ENCODE results near the gene KRTAP21-2.
"Not testable (repeated sequence)": the region's sequence is repeated elsewhere in the genome, so short reads cannot be mapped to it uniquely, and the experiment has no call there.

Gene KRTAP21-2

DNA sequence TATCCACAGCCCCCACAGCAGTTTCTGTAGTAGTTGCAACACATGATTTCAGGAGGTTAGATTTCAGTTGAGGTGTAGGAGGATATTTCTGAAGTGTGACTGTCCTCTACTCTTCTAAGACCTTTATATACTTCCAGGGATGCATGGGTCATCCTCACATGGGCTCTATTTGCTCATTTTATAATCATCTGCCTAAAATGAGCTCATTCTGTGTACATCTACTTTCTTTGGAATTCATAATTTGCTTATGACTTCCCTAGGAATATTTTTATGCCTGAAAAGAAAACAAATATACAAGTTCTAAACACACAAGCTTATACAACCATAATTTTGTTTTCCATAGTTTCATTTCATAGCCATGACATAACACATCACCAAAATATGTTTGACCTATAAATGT lies at the start of gene KRTAP21-2:
Gene KRTAP21-2 (minus strand): TSS at position 101 of the 400 bp plus-strand sequence. CDS start 57 bp downstream, at position 44.
- no peak for DNase-seq

- DNase-seq = peak in 2 of 3 experiments; percentile 10 to 60
These were observed 46.7 kb upstream of the KRTAP21-2 start for GRCh38 chr21:30793581-30794314.

DNA sequence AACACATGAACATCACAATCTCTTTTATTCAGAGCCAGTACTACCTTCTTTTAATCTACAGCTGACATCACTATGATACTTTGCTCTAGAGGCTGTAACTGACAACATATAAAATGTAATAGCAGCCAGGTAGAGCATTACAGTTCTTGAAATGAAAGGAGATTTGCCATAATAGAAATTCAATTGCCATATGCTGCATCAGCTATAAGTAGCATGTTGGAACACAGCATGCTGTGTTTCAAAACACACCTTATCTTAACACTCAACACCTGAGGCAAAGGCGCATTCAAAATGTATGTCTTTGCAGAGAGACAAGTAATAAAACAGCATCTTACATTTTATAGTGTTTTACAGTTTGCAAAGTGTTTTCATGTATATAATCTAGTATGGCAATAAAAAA lies 32.2 kb upstream of the KRTAP21-2 start:
- DNase-seq = no peak

DNA sequence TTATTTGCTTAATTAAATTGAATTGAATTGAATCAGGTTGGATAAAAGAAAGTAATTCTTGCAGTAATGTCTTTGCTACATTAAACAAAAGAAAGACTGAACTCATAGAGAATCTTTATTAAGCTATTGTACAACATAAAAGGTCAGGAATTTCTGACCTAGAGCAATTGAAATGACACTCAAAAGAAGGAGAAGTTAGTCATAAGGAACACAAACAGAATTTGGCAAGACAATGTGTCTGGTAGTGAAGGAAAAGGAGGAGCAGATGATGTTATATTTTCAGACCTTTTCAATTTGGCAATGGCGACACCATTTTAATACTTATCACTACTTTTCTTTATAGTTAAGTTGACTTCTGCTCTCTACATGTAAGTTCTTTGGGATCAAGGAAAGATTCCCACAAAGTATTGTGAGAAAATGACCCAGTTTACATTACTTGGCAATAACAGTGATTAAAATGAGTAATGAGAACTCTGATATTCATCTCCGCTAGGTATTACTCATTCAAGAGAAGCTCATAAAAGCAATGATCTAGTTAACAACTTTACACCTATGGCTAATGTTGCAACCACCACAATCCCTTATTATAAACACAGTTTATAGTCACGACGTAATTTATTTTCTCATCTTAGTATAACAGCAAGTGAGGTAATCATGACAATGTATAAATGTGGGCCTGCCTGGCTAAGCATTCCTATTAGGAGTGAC lies 22.8 kb upstream of the KRTAP21-2 start:
- no peak for DNase-seq

DNA sequence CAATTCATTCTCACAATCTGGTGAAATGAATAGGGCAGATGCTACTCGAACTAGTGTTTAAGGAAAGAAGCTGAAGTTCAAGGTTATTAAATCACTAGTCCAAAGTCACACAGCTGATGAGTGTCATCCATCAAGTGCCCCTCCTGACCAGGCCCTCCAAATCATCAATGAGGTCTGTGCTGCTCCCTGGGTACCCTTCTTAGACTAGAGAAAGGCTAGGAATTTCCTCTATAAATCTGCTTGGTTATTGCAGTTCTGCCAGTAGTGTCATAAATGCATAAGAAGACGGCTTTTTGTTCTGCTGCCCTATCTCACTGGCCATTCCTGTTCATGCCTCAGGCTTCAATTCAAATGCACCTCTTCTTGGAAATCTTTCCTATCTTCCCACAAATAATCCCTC lies 13.7 kb upstream of the KRTAP21-2 start:
- DNase-seq = no peak

DNA sequence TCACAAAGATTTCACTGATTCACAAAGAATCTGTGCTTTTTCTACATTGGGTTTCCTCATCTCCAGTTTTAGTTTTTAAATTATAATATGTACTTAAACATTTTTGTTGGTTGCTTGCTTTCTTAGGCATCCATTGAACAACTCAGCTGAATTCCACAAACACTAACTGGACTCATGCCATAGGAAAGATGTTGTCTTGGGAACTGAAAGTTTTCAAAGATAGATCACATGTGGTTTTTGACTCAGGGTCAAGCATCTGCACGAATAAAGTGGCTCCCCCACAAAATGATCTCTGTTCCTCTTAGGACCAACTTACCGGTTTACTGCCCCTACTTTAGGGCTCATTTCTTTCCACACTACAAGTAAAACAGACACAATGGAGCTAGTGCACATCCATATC lies 11.2 kb upstream of the KRTAP21-2 start:
- no peak for DNase-seq

DNA sequence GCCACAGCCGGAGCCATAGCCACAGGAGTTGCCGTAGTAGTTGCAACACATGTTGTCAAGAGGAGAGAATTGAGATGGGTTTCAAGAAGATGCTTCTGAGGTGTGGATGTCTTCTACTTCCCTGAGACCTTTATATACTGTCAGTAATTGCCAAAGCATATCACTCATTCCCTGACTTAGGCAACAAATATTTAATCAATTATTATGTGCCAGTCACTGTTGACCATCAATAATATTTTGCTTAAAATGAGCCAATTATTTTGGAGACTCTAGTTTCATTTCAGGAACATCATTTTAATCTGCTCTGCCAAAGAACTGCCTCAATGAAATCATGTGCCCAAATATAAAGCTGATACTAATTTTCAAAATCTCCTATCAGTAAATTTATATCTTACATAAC lies 8.3 kb upstream of the KRTAP21-2 start, which contains the start of gene KRTAP21-1:
Gene KRTAP21-1 (minus strand): TSS at position 101 of the 400 bp plus-strand sequence. CDS start 50 bp downstream, at position 51.
- not testable (repeated sequence) for DNase-seq

DNA sequence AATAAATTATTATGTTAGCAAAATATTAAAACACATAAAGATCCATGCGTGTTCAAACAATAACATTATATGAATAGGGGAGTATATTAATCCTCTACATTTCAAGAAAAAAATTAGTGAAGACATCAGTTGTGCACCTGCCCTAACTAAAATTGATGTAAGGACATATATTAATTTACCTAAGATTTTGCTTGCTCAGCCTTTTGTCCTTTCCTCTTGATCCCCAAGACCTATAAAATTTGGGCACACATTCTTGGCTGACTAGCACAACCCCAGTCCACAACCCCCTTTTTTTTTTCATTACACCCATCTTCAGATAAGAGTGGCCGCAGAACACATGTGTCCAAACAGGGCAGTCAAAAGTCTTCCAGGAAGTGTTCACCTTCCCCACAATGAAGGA lies 6.6 kb downstream of the KRTAP21-2 start:
- DNase-seq = no peak

- peak in 2 of 3 experiments; percentile 7 to 53 for DNase-seq
These were observed 14.0 kb downstream of the KRTAP21-2 start for GRCh38 chr21:30733026-30733425.

DNA sequence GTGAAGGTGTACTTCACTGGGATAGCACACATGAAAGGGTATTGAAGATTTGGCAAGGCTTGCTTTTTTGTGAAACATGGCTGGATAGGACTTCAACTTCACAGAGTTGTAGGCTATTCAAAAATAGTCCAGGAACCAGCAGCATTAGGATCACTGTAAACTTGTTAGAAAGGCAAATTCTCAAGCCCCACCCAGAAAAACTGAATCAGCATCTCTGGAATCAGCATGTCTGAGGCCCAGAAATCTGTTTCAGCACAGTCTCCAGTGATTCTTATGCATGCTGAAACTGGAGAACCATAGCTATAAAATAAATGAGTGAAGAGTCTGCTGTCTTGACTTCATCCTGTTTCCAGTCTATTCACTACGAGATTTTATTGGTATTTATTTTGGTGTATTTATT lies 20.3 kb downstream of the KRTAP21-2 start:
- DNase-seq = no peak

DNA sequence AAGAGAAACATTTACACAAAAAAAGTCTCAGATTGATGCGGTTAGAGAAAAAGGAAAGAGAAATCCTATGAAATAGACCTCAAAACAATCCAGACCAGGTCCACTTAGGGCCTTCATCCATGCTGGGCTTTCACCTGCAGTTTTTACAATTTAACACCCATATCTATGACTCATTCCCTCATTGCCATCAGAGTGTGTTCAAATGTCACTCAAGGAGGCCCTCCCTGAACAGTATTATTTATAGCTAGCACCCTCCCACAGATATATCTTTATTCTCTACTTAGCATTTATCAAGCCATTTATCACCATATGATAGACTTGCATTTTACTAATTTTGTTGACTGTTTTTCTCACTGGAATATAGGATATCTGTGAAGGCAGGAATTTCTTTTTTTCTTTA lies 27.7 kb downstream of the KRTAP21-2 start:
- peak in 1 of 3 experiments; percentile 15 for DNase-seq

DNA sequence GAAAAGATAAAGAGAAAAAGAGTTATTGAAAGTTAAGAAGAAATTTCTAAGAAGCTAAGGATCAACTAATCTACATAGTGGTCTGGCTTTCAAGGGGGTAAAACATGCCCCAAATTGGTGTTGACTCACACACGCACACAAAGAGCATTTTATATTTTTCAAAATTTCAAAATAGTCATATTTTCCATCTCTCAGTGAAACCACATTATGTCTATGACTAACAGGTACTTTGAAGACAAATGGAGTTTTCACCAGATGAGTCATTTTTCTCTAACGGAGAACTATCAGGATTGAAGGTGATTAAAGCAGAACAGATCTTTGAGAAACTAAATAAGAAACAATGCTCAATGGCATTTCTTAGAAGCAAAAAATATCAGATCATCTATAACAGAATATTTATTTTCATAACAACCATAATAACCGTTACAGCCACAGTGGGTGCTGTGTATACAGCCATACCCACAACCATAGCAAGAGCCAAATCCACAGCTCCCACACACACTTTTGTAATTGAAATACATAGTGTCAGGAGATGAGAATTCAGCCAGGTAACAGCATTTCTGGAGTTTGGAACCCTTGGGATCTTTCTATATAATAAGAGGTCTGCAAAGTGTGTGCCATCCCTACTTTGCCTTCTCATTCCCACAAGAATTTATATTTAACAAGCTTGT lies 28.7 kb downstream of the KRTAP21-2 start, which contains the start of gene KRTAP21-3:
Gene KRTAP21-3 (minus strand): TSS at position 539 of the 671 bp plus-strand sequence. CDS start 18 bp downstream, at position 521.
- DNase-seq = no peak

GRCh38 chr21:30717105-30717504 lies 30.0 kb downstream of the KRTAP21-2 start:
- no peak for DNase-seq

GRCh38 chr21:30714946-30715345 lies 32.1 kb downstream of the KRTAP21-2 start:
- DNase-seq = no peak

DNA sequence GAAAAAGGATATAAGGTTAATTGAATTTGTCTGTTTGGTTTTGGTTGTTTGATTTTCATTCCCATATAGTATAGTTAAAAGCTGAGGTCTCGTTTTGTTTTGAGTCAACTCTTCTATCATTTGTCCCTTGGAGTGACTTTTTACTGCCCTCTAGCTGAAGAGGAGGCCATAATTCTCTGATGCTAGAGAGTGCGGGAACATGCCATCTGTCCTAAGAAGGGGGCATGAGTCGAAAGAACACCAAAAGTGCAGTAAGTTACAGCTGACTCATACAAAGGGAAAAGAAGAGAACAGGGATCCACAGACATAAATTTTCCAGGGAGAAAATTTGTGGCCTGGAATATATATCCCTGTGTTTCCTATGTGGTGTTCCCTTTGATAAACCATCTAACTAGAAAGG lies 32.6 kb downstream of the KRTAP21-2 start:
- DNase-seq = no peak

DNA sequence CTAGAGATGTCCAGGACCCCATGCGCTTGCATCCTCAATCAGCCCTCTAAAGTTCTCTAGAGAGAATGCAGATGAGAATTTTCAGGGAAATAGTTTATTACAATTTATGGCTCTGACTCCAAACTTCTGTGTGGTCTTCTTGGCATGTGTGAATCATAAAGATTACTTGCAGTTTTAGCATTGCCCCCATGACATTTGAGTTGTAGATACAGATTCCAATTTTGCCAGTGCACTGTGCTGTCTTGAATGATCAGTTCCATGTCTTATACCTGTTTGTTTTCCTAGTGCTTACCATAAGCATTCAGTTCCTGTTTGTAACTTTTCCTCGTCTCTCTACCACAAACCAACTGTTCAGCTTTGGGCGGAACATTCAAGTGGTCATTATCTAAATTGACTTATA lies 33.3 kb downstream of the KRTAP21-2 start:
- no peak for DNase-seq

DNA sequence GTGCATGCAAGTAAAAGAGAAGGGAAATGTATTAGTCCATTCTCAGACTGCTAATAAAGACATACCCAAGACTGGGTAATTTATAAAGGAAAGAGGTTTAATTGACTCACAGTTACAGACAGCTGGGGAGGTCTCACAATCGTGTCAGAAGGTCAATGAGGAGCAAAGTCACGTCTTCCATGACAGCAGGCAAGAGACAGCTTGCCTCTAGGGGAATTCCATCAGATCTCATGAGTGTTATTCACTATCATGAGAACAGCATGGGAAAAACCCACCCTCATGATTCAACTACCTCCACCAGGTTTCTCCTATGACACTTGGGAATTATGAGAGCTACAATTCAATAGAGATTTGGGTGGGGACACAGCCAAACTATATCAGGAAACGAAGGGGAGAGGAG lies 36.6 kb downstream of the KRTAP21-2 start:
- no peak for DNase-seq

GRCh38 chr21:30707409-30707808 lies 39.6 kb downstream of the KRTAP21-2 start:
- DNase-seq = no peak

Measured in NCI-H1417 (cell line).